DMS53 treated with DMSO at 0.1 percent for 48 hours (cell line): ENCODE measurements around the gene VIPR2.

Source experiments
- DNase-seq: peaks from one replicate; lab custom pipeline; 2025; ENCODE audit not compliant: unreplicated experiment; lab: John Stamatoyannopoulos, UW

VIPR2 gene

DNA sequence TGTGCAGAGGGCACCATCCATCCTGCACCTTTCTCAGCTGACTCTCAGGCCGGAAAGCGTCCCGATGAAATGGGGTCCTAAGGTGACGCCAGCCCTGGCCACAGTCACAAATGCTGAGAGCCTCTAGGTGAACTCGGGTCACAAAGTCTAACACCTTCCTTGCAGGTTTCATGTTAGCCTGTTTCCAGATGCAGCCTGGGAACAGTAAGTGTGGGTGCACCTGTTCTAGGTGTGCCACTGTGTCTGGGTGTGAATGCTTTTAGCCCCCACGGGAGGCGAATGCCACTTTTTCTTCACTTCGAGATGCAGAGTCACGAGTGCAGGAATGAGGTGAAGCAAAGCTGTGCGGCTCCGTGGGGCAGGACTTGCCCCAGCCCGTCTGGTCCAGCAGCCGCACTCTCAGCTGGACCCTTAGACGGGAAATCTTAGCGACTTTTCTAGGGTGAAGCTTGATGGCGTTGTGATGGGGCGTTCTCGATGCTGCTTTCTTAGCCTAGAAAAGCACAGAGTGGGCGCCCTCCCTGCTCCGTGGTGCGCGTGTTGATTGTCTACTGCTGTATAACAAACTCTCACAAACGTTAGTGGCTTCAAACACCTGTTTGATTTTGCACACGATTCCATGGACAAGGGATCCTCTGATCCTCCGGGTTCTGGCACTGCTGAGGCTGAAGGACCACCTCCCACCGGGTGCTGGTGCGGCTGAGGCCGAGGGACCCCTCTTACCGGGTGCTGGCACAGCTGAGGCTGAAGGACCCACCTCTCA lies 13.6 kb upstream of the VIPR2 start:
- no peak for DNase-seq

DNA sequence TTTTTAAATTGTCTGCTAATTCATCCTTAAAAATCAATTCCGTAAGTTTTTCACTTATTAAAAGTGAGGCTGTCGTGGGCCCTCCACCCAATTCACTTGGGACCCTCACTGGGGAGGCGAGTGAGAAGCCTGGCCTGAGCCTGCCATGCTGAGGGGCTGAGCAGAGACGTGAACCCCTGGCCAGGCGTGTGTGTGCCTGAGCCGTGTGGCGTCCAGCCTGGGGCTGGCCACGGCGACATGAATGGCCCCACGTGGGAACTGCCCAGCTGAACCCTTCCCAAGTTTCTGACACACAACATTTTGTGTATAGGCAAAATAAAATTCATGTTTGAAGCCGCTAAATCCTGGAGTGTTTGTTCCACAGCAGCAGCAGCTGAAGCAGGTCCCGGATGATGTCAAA lies 13.0 kb upstream of the VIPR2 start:
- no peak for DNase-seq

DNA sequence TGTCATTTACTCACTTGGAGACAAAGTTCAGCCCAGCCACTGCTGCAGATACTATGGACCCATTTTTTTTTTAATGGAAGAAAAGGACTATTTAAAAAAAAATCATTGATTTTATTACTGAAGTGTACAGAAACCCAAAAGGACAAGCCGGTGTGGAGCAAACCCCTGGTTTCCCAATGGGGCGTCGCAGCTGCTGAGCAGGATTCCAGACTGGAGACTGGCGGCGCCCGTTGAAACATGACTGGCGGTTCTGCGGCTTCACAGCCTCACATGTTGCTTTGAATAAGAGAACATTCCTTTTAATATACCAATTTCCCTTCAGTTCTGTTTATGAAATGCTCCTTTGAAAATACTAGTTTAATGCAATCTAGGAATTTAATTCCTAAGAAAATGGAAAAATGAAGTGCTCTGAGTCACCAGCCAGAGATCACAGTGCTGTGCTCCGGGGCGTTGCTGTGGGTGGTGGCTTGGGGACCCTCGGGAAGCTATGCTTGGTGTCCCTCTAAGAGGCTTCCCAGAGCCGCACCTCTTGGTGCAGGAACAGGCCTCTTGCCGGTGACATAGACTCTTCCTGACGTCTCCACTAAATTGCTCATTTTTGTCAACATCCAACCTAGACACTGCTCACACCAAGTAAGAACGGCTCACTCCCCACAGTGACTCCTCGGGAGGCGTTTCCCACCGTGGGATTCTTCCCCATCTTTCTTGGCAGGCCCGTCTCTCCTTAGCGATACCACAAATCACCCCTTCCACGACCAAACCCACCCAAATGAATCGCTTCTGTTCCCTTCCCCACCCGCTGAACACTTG lies 12.0 kb upstream of the VIPR2 start:
- DNase-seq: no peak

DNA sequence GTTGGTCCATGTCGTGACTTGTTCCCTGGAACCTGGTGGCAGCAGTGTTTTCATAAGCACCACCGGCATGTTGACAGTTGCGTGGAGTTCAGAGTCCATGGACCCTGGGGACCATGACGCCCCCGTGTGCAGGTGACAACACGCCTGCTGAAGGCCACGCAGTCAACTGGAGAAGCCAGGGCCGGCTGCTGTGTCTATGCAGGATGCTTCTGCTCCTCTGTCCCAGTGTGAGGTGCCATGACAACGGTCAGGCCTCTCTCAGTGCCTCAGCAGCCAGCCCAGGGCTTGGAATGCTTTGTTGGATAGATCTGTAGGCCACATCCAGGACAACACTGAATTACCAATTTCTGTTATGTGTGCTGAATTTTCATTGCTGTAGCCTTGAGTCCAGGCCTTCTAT lies 10.7 kb upstream of the VIPR2 start:
- no peak for DNase-seq

DNA sequence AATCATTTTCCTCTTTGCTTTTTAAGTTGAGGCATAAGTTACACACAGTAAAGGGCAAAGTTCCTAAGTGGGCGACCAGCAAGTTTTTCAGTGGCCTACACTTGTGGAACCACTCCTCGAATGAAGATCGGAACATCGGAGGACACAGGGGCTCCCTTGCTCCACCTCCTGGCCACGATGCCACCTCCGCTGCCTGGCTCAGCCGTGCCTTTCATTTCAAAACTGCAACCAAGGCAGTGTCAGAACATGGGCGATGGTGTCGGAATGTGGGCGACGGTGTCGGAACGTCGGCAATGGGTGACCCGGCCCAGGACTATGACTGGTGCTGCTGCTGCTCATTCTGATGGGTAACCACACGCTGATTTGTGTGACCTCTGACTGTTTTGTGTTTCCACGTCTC lies 9.6 kb upstream of the VIPR2 start:
- DNase-seq: no peak

DNA sequence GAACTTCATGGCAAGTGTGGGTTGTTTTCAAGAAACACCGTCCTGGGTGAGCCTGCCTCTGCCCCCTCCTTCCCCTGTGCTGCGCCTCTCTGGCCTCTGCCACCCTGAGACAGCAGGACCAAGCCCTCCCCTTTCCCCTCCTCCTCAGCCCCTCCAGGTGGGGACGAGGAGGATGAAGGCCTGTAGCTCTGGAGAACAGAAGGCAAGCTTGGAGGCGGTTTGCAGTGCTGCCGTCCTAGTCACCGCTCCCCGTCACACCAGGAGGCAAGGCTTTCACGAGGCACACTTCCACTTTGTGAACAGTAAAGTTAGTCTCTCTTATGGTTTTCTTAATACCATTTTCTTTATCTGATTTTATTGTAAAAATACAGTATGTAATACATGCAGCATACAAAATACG lies 8.8 kb upstream of the VIPR2 start:
- DNase-seq: no peak

DNA sequence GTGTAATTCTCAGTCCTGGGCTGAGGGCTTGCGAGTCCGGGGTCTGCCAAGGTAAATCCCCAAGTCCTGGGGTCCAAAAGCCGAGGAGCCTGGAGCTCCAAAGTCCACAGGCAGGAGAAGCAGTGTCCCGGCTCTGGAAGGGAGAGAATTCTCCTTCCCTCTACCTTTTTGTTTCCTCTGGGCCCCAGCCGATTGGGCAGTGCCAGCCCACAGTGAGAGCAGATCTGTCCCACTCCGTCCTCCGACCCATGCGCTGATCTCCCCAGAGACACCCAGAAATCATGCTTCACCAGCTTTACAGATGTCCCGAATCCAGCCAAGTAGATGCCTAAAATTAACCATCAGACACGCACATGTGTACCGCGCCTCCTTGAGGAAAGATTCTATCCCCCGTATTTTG lies 8.1 kb upstream of the VIPR2 start:
- DNase-seq: no peak

DNA sequence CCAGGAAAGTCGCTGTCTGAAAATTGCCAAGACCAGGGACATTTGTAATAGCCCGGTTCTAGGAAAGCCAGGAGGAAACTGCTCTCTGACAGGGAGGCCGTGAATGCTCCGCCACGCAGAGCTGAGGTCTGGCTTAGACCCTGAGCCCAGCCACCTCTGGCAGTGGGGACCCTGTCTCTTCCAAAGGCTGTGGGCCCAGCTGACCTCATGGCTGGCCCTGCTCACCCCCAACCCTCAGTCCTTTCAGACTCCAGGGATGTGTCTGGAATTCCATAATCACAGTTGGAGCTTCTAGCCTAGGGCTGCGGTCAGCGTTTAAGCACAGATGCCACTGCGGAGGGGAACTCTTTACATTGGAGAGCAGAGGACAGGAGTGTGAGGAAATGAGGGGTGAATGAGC lies 6.6 kb upstream of the VIPR2 start:
- DNase-seq: no peak

DNA sequence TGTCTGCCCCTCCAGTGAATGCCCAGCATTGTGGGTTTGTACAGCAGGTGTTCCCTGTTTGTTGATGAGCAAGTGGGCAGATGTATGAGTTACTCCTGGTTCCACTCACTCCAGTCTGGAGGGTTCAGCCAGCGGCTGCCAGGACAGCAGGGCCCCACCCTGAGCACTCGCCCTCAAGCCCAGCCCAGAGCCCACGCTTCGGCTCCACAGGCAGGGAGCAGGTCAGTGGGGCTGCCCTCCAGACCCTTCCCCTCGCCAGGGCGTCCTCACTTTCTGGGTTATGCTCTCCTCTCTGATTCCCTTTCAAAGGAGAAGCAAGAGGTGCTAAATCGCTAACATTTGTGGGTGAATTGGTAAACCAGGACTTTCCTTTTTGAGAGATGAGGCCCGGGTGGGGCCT lies 4.8 kb upstream of the VIPR2 start:
- no peak for DNase-seq

DNA sequence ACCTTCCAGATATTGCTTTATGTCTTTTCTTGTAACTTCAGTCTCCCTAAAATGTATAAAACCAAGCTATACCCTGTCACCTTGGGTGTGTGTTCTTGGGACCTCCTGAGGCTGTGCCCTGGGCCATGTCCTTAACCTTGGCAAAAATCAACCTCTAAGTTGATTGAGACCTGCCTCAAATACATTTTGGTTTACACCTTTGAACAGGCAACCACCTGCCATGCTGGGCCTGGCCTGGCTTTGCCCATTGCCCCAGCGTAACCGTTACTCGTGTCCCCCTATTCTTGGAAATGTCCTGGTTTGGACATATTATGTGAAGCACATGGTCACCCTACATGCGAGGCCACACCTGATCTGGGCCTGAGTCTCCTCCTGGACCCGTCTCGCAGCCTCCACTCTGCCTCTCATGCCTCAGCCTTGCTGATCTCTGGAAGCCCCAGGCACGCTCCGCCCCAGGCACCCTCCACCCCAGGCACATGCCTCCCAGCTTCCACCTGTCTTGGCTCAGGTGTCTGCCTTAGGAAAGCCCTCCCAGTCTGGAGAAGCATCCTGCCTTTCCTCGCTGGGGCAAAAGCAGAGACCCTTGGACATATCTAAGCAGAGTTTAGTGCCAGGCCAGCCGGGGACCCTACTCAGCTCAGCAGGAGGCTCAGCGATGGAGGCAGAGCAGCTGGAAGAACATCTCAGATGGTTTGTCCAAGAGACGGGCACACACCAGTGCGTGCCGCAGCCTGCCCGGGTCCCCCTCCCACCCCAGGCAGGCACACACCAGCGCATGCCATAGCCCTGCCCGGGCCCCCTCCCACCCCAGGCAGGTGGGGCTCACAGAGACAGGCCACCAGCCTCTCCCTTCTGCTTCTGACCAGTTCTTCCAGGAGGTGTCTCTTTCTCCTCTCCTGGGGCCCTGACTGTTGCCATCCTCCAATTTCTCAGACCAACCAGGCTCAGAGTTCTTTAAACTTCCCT lies 4.0 kb upstream of the VIPR2 start:
- DNase-seq: no peak

DNA sequence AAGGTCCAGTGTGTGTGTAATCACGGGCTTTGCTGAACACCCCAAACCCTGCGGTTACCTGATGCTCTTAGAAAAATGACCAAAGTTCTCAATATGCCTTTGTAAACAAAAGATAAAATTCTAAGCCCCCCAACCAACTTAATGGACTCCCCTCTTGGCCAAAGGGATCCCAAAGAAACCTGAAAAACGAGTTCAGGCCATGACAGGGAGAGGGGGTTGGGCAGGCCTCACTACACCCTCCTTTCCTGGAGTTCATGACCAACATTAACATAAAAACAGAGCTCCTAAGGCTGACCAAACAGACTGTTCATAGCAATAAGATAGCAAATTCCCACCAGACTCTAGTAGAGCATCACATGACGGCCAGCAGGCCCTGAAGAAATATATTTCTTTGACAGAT lies 3.0 kb upstream of the VIPR2 start:
- DNase-seq: no peak

DNA sequence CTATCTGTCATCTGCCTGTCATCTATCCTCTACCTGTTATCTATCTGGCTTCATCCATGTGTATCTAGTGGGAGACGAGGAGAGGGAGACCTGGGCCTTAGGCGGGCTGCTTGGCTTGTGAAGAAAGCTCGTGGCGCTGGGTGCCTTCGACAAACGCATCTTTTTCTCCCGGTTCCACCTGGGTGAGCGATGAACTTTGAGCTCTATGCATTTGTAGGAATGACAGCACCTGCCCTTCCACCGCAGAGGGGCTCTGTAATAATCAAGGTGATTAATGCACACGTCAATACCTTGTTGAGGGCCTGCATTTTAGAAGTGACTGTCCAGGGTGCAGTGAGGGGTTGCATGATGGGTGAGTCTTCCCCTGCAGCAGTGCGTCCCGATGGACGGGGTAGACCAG lies 2.6 kb upstream of the VIPR2 start:
- DNase-seq: no peak

DNA sequence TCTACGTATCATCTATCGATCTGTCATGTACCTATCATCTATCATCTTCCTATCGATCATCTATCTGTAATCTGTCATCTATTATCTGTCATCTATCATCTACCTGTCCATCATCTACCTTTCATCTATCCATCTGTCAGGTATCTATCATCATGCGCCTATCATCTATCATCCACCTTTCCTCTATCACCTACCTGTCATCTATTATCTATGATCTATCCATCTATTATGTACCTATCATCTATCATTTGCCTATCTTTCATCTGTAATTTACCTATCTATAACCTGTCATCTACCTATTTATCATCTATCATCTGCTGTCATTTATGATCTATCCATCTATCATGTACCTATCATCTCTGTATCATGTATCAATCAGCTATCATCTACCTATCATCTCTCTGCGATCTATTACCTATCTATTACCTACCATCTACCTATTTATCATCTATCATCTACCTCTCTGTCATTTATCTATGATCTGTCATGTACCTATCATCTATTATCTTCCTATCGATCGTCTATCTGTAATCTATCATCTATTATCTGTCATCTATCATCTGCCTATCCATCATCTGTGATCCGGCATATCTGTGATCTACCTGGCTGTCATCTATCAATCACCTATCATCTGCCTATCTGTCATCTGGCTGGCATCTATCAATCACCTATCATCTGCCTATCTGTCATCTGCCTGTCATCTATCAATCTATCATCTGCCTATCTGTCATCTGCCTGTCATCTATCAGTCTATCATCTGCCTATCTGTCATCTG lies 1.6 kb upstream of the VIPR2 start:
- DNase-seq: no peak

DNA sequence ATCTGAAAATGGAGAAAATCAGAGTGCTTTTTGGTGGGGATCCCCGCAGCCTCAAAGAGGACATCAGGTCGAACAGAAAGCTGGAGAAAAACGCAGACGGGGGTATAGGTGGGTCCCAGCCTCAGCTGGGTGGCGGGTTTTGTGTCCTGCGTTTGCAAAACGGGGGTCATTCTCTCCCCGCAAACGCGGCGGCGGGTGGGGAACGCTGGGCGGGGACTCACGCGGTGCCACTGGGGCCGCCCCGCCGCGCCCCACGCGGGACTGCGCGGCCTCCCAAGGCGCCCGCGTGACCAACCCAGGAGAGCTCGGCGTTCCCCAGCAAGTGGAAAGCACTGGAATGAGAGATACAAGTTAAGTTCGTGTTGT lies 806 bp upstream of the VIPR2 start:
- no peak for DNase-seq

DNA sequence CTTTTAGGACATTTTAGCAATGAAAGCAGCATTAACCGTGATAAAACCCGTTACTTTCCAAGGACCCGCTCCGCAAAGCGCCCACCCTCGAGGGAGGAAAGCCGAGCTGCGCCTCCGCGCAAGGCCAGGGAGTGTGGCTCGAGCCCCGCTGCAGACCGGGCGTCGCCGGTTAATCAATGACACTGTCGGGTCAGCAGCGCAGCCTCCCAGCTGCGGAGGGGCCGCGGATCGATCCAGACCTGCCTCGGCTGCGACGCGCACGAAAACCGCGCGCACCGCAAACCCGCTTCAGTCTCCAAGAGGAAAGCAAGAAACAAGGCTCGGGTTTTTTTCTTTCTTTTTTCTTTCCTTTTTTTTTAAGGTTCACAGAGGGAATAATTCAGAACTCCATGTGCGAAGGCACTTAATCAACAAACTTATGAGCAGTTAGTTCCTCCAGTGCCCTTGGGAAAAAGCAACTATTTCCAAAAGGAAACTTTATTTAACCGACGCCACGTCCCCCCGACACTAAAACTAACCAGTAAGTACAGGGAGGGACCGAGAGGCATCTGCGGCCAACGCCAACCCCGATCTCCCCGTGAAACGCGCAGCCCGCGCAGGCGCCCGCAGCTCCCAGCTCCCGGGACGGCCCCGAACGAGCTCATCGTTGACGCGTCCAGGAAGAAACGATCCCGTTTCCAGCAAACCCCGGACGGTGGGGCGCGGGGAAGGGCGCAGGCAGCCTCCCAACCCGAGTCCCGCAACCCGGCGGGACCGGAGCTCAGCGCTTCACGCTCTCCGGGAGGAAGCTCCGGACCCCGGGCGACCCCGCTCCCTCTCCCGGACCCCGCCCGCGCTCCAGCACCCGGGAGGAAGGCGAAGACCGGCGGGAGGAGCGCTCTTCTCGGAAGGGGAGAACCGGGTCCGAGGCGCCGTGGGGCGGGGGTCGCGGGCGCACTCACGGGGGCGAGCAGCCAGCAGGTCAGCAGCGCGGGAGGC lies 598 bp downstream of the VIPR2 start:
- DNase-seq: no peak

DNA sequence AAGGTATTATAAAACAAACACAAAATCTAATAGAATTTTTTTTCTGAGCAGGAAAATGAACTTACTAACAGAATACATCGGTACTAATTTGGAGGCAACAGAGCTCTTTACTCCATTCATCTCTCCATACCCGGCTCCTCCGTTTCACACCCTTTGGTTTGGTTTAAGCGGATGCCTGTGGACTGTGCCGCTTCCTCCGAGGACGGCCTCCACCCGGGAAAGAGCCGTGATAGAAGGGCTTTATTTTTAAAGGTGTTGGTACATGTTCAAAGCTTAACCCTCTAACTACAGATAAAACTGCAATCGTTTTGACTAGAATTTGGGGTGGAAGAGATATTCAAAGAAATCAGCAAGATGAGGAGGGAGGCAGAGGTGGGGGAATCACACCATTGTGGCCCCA lies 1.9 kb downstream of the VIPR2 start:
- no peak for DNase-seq

DNA sequence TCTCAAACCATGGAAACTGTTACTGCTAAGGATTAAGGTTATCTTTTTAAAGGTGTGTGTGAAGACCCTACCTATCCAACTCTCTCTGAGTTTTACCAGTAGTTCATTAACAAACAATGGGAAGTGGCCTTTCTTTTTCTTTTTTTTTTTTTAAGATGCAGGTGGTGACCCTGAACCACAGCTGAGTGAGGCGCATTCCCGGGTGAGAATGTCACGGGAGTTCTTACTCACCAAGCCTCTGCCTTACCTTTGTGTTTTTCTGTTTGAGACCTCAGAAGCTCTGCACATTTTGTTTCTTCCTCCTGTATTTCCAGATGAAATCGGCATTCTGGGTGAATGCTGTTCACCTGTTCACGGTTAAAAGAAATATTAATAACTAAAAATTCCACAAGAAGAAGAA lies 2.5 kb downstream of the VIPR2 start:
- no peak for DNase-seq

DNA sequence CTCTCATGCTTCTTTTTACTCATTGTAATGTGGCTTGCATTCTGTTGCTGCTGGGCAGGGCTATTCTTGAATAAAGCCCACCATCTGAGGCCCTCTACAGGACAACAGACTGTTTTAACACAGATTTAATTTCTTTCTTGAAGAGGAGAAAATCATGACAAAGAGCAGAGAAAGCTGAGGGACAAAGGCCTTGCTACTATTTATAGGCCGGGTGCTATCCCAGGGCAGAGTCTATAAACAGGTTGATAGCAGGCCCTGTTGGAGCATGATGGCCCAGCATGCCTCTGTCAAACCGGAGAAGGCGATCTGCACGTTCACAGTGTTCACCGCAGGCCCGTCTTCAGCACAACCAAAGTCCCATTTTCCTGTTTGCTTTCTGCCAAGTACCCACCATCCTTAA lies 3.0 kb downstream of the VIPR2 start:
- no peak for DNase-seq

DNA sequence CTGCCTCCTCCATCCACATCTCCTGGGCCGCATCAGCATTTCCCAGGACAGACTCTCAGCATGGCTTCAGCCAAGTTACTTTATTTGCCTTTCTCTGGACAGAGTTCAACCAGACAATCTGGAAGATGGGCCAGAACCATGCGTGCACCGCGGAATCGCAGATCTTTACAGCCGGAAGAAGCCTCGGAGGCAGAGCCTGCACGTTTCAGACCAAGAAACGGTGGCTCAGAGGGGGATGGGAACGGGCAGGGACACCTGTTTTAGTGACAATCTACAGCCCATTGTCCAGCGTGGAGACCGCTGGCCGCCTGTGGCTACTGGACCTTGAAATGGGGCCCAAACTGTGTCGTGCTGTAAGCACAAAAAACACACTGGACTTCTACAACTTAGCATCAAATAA lies 3.5 kb downstream of the VIPR2 start:
- DNase-seq: no peak
